Measurements from ENCODE around the gene SLC34A2. TPM values are rescaled to one million over a fixed set of nuclear protein-coding genes. Genes with fewer than 3 reads are reported as not detected.

Gene SLC34A2
- total RNA-seq, 3 donors from 2014 or later (not counting 1 experiment from before 2014, with no cell fraction given), result not detected

DNA sequence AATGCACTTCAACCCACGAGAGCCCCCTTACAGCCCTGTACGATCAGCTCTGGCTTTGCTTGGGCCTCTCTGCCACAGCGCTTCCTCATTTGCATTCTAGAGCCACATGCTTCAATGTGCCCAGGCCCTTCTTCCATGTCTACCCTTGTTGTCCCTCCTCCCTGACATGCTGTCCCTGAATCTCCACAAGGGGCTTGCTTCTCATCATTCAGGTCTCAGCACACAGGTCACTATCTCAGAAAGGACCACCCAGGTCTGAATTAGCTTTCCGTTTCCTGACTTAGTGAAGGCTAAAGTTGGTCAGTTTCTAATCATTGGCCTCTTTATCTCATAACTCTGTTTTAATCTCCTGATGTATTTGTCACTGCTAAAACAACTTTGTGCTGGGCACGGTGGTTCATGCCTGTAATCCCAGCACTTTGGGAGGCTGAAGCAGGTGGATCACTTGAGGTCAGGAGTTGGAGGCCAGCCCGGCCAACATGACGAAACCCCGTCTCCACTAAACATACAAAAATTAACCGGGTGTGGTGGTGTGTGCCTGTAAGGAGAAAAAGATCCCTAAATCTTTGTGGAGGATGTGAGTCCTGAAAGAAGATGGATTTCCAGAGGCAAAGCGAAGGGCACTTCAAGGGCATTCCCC, 17.9 kb upstream of the SLC34A2 start:
- no peak overlapping the region for H3K27ac ChIP-seq (ENCODE audit: low read length)

GRCh38 chr4:25638221-25638601, 17.4 kb upstream of the SLC34A2 start:
- TF ChIP-seq CTCF (IDR thresholded peaks at IDR 0.05), result no peak
- peaks cover 15% of the 10 kb centered on the region for H3K4me1 ChIP-seq (ENCODE audit: control insufficient read depth, insufficient read depth, low read length)
- DNase-seq, result peak in 1 of 2 donors; percentile 47
- no peak overlapping the region for H3K4me3 ChIP-seq (ENCODE audit: low read length)
- no peaks in the 10 kb centered on the region for H3K9me3 ChIP-seq (ENCODE audit: control insufficient read depth, insufficient read depth, low read length)
- no peak overlapping the region for H3K27ac Mint-ChIP-seq
- H3K4me3 Mint-ChIP-seq, result no peak overlapping the region
- intact Hi-C loops (cut with micrococcal nuclease), result no loop called here
- peaks cover 13 to 22% of the 10 kb centered on the region in 2 donors for H3K4me1 Mint-ChIP-seq
- 63% methylated on average over 4 of the region's 4 CpGs for WGBS (ENCODE audit: insufficient coverage)
- H3K27ac ChIP-seq (ENCODE audit: low read length), result no peak overlapping the region
- no peaks in the 10 kb centered on the region for H3K27me3 ChIP-seq (ENCODE audit: control insufficient read depth, insufficient read depth, low read length)
- no peaks in the 10 kb centered on the region for H3K36me3 Mint-ChIP-seq
- no peaks in the 10 kb centered on the region for H3K36me3 ChIP-seq (ENCODE audit: control insufficient read depth, insufficient read depth, low read length)
- H3K27me3 Mint-ChIP-seq (ENCODE audit: low read depth in 2 of 2), result peaks cover 7 to 25% of the 10 kb centered on the region in 2 donors
- no peaks in the 10 kb centered on the region for H3K9me3 Mint-ChIP-seq
- ATAC-seq, result peak; percentile 35 to 64 (median 57)

More for the DNA sequence above, 17.9 kb upstream of the SLC34A2 start:
- intact Hi-C loops (cut with micrococcal nuclease), result no loop called here
- no peak overlapping the region for H3K4me3 ChIP-seq (ENCODE audit: low read length)
- H3K4me1 ChIP-seq (ENCODE audit: control insufficient read depth, insufficient read depth, low read length), result peaks cover 15% of the 10 kb centered on the region
- H3K4me3 Mint-ChIP-seq, result no peak overlapping the region
- no peaks in the 10 kb centered on the region for H3K9me3 Mint-ChIP-seq
- no peaks in the 10 kb centered on the region for H3K36me3 ChIP-seq (ENCODE audit: control insufficient read depth, insufficient read depth, low read length)
- TF ChIP-seq CTCF (IDR thresholded peaks at IDR 0.05), result no peak
- peaks cover 13 to 22% of the 10 kb centered on the region in 2 donors for H3K4me1 Mint-ChIP-seq
- no peaks in the 10 kb centered on the region for H3K27me3 ChIP-seq (ENCODE audit: control insufficient read depth, insufficient read depth, low read length)
- no peak for DNase-seq
- WGBS (ENCODE audit: insufficient coverage), result 90% methylated on average over 7 of the region's 10 CpGs
- H3K36me3 Mint-ChIP-seq, result no peaks in the 10 kb centered on the region
- H3K9me3 ChIP-seq (ENCODE audit: control insufficient read depth, insufficient read depth, low read length), result no peaks in the 10 kb centered on the region
- ATAC-seq, result no peak
- H3K27ac Mint-ChIP-seq, result no peak overlapping the region
- H3K27me3 Mint-ChIP-seq (ENCODE audit: low read depth in 2 of 2), result peaks cover 7 to 25% of the 10 kb centered on the region in 2 donors

DNA sequence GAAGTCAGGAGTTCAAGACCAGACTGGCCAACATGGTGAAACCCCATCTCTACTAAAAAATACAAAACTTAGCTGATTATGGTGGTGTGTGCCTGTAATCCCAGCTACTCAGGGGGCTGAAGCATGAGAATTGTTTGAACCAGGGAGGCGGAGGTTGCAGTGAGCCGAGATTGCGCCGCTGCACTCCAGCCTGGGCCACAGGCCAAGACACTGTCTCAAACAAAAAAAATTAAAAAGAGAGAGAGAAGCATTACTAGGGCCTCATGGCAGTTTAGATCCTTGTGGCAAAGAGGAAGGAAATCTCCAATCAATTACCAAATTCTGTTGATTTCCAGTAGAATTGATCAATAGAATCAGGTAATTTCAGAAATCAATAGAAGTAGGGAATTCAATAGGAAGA, 16.8 kb upstream of the SLC34A2 start:
- Histone ChIP-seq H3K36me3 (ENCODE audit: control insufficient read depth, insufficient read depth, low read length) (no peaks in the 10 kb centered on the region), H3K27me3 (ENCODE audit: control insufficient read depth, insufficient read depth, low read length) (no peaks in the 10 kb centered on the region), H3K4me3 (ENCODE audit: low read length) (no peak overlapping the region), H3K9me3 (ENCODE audit: control insufficient read depth, insufficient read depth, low read length) (no peaks in the 10 kb centered on the region), H3K27ac (ENCODE audit: low read length) (no peak overlapping the region), H3K4me1 (ENCODE audit: control insufficient read depth, insufficient read depth, low read length) (peaks cover 15% of the 10 kb centered on the region)
- intact Hi-C loops (cut with micrococcal nuclease), result no loop called here
- Mint-ChIP-seq H3K27me3 (ENCODE audit: low read depth in 2 of 2) (peaks cover 7 to 25% of the 10 kb centered on the region in 2 donors), H3K27ac (no peak overlapping the region), H3K4me3 (no peak overlapping the region), H3K9me3 (no peaks in the 10 kb centered on the region), H3K36me3 (no peaks in the 10 kb centered on the region), H3K4me1 (peaks cover 13 to 22% of the 10 kb centered on the region in 2 donors)
- ATAC-seq (no peak), DNase-seq (no peak)
- no peak for TF ChIP-seq CTCF (IDR thresholded peaks at IDR 0.05)
- 97% methylated on average over 4 of the region's 4 CpGs for WGBS (ENCODE audit: insufficient coverage)

GRCh38 chr4:25650311-25650710, 5.3 kb upstream of the SLC34A2 start:
- Mint-ChIP-seq H3K27me3 (ENCODE audit: low read depth in 2 of 2) (peaks cover 7 to 18% of the 10 kb centered on the region in 2 donors), H3K4me1 (peaks cover 0 to 5% of the 10 kb centered on the region in 2 donors), H3K27ac (no peak overlapping the region), H3K4me3 (no peak overlapping the region), H3K9me3 (no peaks in the 10 kb centered on the region), H3K36me3 (no peaks in the 10 kb centered on the region)
- peaks cover 5% of the 10 kb centered on the region for H3K4me1 ChIP-seq (ENCODE audit: control insufficient read depth, insufficient read depth, low read length)
- no peaks in the 10 kb centered on the region for H3K27me3 ChIP-seq (ENCODE audit: control insufficient read depth, insufficient read depth, low read length)
- H3K4me3 ChIP-seq (ENCODE audit: low read length), result no peak overlapping the region
- no peak for DNase-seq
- H3K9me3 ChIP-seq (ENCODE audit: control insufficient read depth, insufficient read depth, low read length), result no peaks in the 10 kb centered on the region
- 75% methylated on average over 6 of the region's 6 CpGs for WGBS (ENCODE audit: insufficient coverage)
- TF ChIP-seq CTCF (IDR thresholded peaks at IDR 0.05), result no peak
- no peak overlapping the region for H3K27ac ChIP-seq (ENCODE audit: low read length)
- intact Hi-C loops (cut with micrococcal nuclease), result no loop called here
- H3K36me3 ChIP-seq (ENCODE audit: control insufficient read depth, insufficient read depth, low read length), result no peaks in the 10 kb centered on the region
- no peak for ATAC-seq
